A204.1 (cell line): Measurements from ENCODE around the gene SPATA31D1.

Experiments
- FAIRE-seq: peaks from 2 replicates; lab custom pipeline; 2012; peaks lifted over from hg19 to GRCh38; lab: Jason Lieb, UNC

Gene SPATA31D1

DNA sequence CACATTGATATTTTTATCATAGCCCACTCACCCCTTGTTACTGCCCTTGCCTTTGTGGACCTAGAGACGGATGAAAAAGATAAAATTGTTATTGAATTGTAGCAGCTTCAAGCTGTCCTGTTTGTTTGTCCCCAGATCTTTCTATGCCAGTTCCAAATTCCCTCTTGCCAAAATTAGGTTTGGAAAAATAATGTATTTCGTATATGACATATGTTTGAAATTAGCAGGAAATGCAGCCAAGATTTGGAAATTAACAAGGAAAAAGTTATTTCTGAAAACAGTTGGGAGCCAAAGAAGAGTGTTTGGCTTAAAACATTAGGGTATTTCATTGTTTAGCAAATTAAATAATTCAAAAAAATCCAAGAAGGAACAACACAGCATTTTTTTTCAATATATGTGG, 33.5 kb downstream of the SPATA31D1 start:
- FAIRE-seq = no peak

DNA sequence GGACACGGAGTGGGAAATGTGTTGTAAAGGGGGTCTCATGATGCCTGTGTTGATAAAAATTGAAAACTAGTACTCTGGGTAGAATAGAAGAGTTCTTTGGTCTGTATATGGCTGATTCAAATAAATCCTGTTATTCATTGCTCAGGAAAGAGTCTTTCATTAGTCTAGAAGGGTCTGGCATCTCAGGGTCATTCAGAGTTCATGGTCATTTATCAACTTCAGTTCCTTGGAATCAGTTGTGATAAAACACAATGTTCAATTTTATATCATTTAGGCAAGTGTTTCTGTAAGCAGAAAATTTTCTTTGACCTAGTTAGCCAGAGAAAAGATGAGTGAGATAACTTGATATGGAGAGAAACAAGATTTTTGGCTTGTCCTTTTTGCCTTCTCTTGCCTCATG, 36.3 kb downstream of the SPATA31D1 start:
- FAIRE-seq = no peak

DNA sequence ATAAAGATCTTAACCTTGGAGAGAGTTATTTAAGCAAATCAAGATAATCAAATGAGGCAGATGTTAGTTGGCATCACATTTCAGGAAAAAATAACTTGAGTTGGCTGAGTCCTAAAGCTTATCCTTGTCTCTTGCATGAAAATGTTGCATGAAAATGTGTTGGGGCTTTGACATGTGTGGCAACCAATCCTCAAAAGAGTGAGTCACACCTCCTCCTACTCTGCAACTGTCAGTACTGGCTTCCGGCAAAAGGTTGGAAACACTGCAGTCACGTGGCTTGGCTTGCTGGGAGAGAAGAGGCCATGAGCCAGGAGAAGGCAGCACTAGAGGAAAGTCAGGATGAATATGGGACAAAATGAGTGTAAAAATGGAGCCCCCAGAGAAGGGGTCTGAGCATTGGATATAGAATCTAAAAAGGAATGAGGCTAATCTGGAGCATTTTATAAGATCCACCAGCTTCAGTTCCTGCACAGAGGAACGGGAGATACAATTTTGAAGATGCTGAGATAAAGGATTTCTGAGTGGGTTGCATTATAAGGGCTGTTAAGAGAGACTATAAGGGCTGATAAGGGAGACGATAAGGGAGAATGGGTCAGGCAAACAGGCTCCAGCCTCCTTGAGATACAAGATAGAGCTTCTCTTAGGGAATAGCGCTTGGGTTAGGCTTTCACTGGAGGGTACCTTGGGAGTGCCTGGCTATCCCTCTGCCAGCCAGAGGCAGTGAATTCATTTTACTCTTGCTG, 43.1 kb downstream of the SPATA31D1 start:
- no peak for FAIRE-seq

DNA sequence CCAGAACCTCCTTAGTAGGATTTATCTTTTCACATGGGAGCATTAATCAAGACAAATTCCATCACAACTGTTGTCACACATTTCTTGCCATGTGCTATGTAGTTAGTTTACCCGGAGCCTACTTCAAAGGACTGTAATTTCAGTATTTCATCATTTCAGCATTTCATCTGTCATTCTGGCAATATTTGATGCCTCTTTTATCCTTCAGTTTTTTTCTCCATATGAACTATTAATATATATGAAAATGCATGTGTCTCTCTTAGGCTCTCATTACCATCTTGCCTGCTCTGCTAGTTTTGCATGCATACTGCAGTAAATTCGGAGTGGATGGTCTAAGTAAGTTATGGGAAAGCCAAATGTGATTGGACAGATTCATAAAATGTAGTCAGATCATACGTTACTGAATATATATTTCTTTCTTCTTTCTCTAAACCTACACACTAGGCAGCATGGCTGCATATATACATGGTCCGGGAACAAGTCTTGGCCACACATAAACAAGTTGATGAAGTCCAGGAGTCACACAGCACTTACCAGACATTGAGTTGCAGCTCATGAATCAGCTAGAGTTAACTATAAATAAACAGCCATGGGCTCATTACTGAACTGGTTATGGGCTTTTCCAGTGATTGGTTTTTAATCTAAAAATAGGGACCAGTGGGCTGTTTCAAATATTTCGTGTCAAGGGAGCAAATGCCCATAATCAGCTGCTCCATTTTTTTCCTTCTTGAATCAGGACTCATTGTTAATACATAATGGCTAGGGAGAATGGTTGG, 46.6 kb downstream of the SPATA31D1 start:
- no peak for FAIRE-seq

DNA sequence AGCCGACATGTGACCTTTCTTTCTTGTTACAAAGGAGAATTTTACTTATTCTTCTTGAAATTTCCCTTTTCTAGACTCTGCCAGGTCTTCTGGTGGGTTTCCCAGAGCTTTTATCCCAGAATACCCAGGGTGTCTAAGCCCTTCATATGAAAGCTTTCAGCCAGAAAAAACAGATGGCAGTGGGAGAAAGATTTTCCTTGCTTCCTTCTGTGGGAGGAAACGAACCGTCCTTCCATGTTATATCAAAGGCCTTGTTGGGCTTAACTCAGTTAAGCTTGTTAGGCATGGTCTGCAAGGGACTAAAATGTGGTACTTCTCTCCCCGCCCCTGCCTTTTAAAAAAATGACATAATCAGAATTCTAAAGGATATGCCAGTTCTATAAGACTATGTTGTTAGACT, 47.5 kb downstream of the SPATA31D1 start:
- no peak for FAIRE-seq

DNA sequence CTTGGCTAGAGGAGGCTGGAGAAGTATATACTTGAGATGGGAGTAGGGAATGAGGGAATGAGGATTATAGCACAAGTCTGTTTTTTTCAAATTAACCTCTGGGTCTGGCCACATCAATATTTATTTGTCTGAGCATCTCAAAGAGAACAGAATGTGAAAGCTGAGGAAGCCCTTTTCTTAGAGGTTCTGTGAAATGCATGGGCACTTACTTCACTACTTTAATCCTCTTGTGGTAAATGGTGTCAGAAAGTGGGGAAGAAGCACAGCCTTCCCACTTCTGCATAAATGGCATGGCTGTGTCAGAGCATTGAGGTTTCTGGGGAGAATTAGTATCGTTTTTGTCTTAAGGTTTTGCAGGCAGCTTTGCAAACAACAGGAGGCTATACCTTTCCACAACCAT, 48.6 kb downstream of the SPATA31D1 start:
- FAIRE-seq = no peak

DNA sequence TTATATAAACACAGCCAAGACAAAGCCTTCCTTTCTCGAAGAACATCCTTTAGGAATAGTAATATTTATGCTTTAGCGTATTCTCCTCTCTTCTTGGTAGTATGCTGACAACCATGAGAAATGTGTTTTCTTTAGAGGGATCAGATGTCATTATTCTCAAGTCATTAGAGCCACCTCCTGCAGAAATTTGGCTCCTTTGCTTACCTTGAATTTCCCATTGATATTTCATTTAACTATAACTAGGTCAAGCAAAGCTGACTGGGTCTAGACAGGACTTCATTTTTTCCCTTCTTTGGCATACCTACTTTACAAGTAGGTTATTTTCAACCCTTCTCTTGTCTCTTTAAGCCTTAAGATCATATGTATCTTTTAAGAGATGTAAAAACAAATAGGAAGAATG, 50.3 kb downstream of the SPATA31D1 start:
- FAIRE-seq = no peak
